ENCODE results near the gene FMN1.

DNA sequence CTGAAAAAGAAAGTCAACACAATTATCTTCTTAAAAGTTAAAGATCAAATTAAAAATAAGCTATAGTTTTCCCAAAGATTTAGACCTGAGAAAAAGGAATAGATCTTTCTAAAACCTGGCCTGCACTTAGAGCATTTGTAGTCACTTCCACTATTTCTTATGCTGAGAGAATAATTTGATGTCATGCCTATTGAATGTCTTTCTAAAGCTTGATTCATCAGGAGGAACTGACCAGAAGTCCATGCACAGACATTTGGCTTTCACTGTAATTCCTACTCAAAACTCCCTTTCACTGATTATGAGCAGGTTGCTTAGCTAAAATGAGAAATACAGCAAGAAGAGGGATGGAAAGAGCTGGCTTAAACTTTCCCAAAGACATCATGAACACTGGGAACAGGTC, 472.4 kb downstream of the FMN1 start:
- TF ChIP-seq CTCF (conservative IDR thresholded peaks at IDR 0.05; ENCODE audit: low read depth, low read length): no peak
- TF ChIP-seq EZH2 (IDR thresholded peaks at IDR 0.05; ENCODE audit: borderline replicate concordance, low read depth, low read length, poor library complexity, severe bottlenecking): no peak

Measured in A673 (cell line).